AG09319 (cell line): ENCODE results near the gene IQCK.

Experiments
- DNase-seq: peaks from one replicate; pipeline ENCODE4 v3.0.0-alpha.2; 2010; ENCODE audit warnings: low read depth; ENCODE audit errors: extremely low read depth
- TF ChIP-seq, protein P1 (sequence below): IDR thresholded peaks from 2 replicates; pipeline ENCODE4 v1.5.1; 2011; ENCODE audit warnings: low read depth, mild to moderate bottlenecking, inconsistent platforms, low read length, moderate library complexity

The IQCK gene

DNA sequence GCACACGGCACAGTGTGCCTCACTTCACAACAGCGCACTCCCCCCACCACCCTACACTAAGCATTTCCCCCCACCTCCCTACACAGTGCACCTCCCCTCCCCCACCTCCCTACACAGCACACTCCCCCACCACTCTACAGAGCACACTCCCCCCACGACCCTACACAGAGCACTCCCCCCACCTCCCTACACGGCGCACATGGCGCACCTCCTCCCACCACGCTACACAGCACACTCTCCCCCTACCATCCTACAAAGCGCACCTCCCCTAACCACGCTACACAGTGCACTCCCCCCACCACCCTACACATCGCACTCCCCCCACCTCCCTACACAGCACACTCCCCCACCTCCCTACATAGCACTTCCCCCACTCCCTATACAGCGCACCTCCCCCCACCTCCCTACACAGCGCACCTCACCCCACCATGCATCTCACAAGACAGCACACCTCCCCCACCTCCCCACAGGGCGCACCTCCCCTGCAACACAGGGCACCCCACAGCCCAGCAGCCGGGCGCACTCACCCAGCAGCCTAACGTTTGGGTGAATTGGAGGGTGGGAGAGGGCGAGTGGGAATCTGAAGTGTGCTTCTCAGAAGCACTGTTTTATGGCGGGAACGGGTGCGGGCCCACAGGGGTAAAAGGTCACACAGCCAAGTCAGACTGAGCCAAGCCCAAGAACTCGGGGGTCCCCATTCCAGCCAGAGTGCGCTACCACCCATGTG, 10.3 kb upstream of the IQCK start:
- DNase-seq: no peak
- TF ChIP-seq, protein P1, sequence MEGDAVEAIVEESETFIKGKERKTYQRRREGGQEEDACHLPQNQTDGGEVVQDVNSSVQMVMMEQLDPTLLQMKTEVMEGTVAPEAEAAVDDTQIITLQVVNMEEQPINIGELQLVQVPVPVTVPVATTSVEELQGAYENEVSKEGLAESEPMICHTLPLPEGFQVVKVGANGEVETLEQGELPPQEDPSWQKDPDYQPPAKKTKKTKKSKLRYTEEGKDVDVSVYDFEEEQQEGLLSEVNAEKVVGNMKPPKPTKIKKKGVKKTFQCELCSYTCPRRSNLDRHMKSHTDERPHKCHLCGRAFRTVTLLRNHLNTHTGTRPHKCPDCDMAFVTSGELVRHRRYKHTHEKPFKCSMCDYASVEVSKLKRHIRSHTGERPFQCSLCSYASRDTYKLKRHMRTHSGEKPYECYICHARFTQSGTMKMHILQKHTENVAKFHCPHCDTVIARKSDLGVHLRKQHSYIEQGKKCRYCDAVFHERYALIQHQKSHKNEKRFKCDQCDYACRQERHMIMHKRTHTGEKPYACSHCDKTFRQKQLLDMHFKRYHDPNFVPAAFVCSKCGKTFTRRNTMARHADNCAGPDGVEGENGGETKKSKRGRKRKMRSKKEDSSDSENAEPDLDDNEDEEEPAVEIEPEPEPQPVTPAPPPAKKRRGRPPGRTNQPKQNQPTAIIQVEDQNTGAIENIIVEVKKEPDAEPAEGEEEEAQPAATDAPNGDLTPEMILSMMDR: no peak

DNA sequence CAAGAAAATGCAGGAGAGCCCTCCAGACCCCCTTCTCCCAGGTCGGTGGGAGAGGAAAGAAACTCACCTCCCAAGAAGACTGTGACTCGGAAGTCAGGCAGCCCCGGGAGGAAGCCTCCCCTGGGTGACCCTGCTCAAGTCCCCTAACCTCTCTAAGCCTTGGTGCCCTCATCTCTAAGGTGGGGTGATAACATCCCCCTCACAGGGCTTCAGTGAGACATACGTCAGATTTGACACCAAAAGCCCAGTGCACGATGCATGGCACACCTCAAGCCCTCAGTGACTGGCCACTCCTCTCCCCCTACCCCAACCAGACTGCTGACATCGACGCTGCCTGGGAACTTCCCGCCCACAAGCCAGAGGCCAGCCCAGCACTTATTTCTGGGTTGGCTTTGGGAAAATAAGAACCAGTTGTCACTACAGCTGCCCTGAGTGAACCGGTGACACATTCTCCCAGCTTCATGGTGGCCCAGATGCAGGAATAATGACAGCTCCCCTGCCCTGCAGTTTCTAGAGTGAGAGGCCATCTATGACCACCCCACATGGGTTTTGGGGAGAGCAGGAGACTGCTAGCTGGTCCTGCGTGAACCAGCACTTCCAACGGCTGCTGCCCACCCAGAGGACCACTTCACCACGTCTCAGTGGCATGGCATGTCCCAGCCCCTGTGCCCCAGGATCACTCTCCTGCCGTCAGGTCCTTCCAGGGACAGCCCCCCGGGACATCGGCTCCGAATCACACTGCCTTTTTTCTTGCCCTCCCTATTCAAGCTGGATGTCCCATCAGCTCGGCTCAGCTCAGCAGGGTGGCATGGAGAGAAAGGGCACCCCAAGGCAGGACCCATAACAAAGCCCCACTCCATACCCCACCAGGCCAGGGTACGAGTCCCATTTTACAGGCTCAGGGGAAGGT, 9.5 kb upstream of the IQCK start:
- no peak for DNase-seq
- TF ChIP-seq, protein P1: no peak

DNA sequence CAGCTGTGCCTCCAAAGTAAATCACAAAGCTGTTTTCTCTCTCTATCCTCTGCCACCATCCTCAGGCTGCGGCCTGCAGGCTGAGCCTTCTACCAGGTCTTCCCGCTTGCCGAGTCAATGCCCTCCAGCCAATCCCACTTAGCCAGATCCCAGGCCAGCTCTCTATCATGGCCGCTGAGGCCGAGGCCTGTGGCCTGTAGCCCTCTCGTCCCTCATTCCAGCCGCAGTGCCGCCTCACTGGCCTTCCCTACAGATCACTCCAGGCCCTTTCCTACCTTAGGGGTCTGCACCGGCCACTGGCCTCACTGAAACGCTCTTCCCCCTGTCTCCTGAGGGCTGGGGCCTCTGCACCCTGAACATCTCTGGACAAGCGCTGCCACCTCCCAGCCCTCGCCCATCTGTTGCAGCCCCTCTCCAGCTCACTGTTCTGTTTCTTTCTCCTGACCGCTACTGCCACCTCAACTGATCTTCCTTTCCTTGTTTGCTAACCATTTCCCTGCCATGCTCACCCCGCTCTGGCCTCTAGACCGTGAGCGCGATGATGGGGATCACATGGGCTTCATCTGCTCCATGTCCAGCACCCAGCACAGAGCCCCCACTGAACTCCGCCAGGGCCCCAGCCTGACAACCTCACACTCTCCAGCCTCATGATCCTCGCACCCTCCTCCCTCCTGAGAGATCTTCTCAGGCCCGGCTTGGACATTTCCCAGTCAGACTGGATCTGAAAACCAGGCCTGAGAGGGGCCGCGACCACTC, 8.5 kb upstream of the IQCK start:
- no peak for DNase-seq
- TF ChIP-seq, protein P1: no peak

DNA sequence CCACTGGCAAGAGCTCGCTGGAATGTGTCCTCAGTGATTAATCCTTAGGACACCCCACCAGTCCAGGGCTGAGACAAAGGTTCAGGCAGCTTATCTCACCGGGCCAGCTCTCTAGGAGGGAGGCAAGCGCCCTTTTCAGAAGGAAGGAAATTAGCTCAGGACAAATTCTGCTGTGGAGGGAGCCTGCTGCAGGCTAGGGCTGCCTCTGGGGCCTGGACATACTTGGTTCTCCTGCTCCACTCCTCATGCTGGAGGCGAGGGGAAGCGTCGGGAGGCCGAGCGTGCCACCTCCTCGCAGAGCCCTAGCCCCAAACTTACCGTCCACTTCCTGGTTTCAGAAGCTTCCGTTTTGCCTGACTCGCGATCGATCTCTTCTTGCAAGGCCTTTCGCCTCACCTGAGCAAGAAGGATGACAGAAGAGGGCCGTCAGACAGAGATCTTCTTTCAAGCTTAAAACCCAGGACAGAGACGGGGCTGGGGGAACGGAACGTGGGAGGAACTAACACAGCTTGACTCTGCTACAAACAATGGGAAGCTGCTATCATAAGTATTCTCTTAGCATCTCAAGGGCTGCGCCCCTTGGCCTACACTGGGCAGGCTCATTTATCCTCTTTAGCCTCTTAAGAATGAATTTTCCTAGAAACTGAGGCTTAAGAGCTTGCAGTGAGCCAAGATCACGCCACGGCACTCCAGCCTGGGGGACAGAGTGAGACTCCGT, 7.7 kb upstream of the IQCK start:
- no peak for DNase-seq

DNA sequence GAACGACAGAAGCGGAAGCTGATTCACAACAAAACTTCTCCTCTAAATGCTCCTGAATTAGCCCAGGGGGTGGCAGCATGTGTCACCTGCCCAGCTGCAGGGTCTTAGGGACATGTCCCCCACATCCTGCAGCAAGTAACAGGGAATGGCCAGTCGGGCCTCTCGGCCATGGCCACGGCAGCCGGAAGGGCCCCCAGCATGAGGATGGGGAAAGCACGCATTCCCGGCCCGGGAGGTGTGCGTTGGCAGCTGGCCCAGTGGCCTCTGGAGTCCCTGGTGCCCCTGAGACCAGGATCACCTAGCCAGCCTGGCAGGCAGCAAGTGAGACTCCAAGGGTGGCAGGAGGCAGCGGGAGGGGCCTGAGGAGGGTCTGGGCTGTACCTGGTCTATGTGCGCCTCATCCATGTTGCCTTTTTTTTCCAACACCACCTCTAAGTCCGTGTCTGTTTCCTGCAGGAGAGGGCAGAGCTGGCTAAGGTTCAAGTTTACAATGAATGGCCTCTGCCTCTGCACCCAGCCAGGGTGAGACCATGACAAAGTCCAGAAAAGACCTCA, 7.0 kb upstream of the IQCK start:
- no peak for DNase-seq
- TF ChIP-seq, protein P1: no peak

More for the DNA sequence above, 7.7 kb upstream of the IQCK start:
- TF ChIP-seq, protein P1: no peak

DNA sequence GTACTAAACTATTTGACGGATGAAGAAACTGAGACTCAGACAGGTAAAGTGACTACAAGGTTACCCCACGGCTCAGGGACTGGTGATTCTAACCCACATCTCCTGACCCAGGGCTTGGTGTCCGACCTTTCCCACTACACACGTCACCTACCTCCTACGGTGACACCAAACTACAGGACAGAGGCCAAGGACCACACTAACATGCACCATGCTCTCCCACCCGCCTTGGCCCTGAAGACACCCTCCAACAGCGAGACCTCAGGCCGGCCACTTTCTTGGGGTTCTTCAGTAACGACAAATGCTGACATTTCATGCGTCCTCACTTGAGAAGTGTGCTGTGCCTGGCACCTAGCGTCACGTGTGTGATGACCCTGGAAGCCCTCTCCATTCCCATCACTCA, 6.4 kb upstream of the IQCK start:
- TF ChIP-seq, protein P1: no peak
- no peak for DNase-seq
